ENCODE measurements around the gene JAK1. TPM values are rescaled to one million over a fixed set of nuclear protein-coding genes. Genes with fewer than 3 reads are reported as not detected.

Gene JAK1
- total RNA-seq, 1 experiment from 2014 or later = 138 TPM

- H3K9me3 ChIP-seq (ENCODE audit: control insufficient read depth, insufficient read depth, low read depth, low read length) = no peaks in the 10 kb centered on the region
- peak overlapping the region; percentile 84 for H3K27ac ChIP-seq (ENCODE audit: low read length)
- TF ChIP-seq CTCF (IDR thresholded peaks at IDR 0.05) = no peak
- TF ChIP-seq SIN3A (IDR thresholded peaks at IDR 0.05; ENCODE audit: borderline replicate concordance, insufficient read depth, low read depth, low read length) = no peak
- no peak for TF ChIP-seq TCF7L2 (IDR thresholded peaks at IDR 0.05; ENCODE audit: low read depth, low read length)
- no peak for TF ChIP-seq REST (IDR thresholded peaks at IDR 0.05; ENCODE audit: insufficient read depth in 1 of 2, low read depth in 2 of 2, low read length in 1 of 2)
- TF ChIP-seq POLR2AphosphoS5 (IDR thresholded peaks at IDR 0.05; ENCODE audit: low read depth, low read length) = no peak
- intact Hi-C loops (cut with micrococcal nuclease; ENCODE audit: unreplicated experiment) = no loop called here
- H3K36me3 ChIP-seq (ENCODE audit: control insufficient read depth, insufficient read depth, low read length) = no peaks in the 10 kb centered on the region
- DNase-seq (ENCODE audit: low read depth, low spot score) (no peak), ATAC-seq (peak; percentile 9)
- ChIA-PET CTCF (no interaction called here), POLR2A (no interaction called here)
- H3K4me1 ChIP-seq (ENCODE audit: control insufficient read depth, insufficient read depth, low read length) = peaks cover 67% of the 10 kb centered on the region
- H3K4me3 ChIP-seq (ENCODE audit: low read depth in 2 of 2, low read length in 2 of 2) = no peak overlapping the region
- H3K27me3 ChIP-seq (ENCODE audit: control insufficient read depth, insufficient read depth, low read length) = no peaks in the 10 kb centered on the region
- BruUV-seq (replicated peaks) = no TSS peak
- in situ Hi-C loops (cut with HindIII; ENCODE audit: low pct_unique_long_range_greater_than_20kb, low sequenced_read_pairs) = no loop called here
Measured at GRCh38 chr1:64917907-64918306, 48.4 kb downstream of the JAK1 start.

GRCh38 chr1:64917328-64917861, 49.0 kb downstream of the JAK1 start:
- H3K4me3 ChIP-seq (ENCODE audit: low read depth in 2 of 2, low read length in 2 of 2) = no peak overlapping the region; a peak in 1 of 4 replicates
- peak; percentile 81 for ATAC-seq

More at GRCh38 chr1:64917328-64917861, 49.0 kb downstream of the JAK1 start:
- H3K9me3 ChIP-seq (ENCODE audit: control insufficient read depth, insufficient read depth, low read depth, low read length) = no peaks in the 10 kb centered on the region
- peak; percentile 92 for DNase-seq (ENCODE audit: low read depth, low spot score)
- no TSS peak for BruUV-seq (replicated peaks)
- POLR2A ChIA-PET = no interaction called here
- CTCF ChIA-PET = no interaction called here
- TF ChIP-seq CTCF (IDR thresholded peaks at IDR 0.05) (no peak), POLR2AphosphoS5 (IDR thresholded peaks at IDR 0.05; ENCODE audit: low read depth, low read length) (peak; percentile 31; the same call in 1 of the 2 replicates), TCF7L2 (IDR thresholded peaks at IDR 0.05; ENCODE audit: low read depth, low read length) (0 out of 2 replicates have a peak, but pooled peaks have one; percentile 16)
- H3K4me1 ChIP-seq (ENCODE audit: control insufficient read depth, insufficient read depth, low read length) = peaks cover 64% of the 10 kb centered on the region
- H3K36me3 ChIP-seq (ENCODE audit: control insufficient read depth, insufficient read depth, low read length) = no peaks in the 10 kb centered on the region
- H3K27ac ChIP-seq (ENCODE audit: low read length) = peak overlapping the region; percentile 84
- H3K27me3 ChIP-seq (ENCODE audit: control insufficient read depth, insufficient read depth, low read length) = no peaks in the 10 kb centered on the region
- in situ Hi-C loops (cut with HindIII; ENCODE audit: low pct_unique_long_range_greater_than_20kb, low sequenced_read_pairs) = no loop called here
- intact Hi-C loops (cut with micrococcal nuclease; ENCODE audit: unreplicated experiment) = no loop called here

Measured in Panc1 (cell line).